Breast epithelium (tissue), 4 donors: ENCODE measurements around the gene SMAD1. TPM values are rescaled to one million over a fixed set of nuclear protein-coding genes. Genes with fewer than 3 reads are reported as not detected.

Experiments used
- DNase-seq, 2 donors: peaks; one replicate each; pipeline ENCODE4 v3.0.0-alpha.2; 2019; ENCODE audit warnings: low spot score in 2 of 2
- H3K27ac ChIP-seq, 2 donors: fragments of 200-600 bp; sonication (generic) in 1 of 2; one replicate each; pipeline ENCODE4 v1.5.1; 2016 to 2019; ENCODE audit warnings: mild to moderate bottlenecking in 1 of 2
- H3K27me3 ChIP-seq, 2 donors: fragments of 200-600 bp; sonication (generic) in 1 of 2; one replicate each; pipeline versions ENCODE4 v1.5.1 to v1.6.0; 2017 to 2019; ENCODE audit warnings: control low read depth in 1 of 2, mild to moderate bottlenecking in 1 of 2
- H3K36me3 ChIP-seq: fragments of 200-600 bp; one replicate; pipeline ENCODE4 v1.5.1; 2019
- H3K4me1 ChIP-seq, 2 donors: fragments of 200-600 bp; sonication (generic); one replicate each; pipeline ENCODE4 v1.5.1; 2016 to 2019; ENCODE audit warnings: control low read depth in 1 of 2
- H3K4me3 ChIP-seq, 3 donors: fragments of 200-600 bp; sonication (generic); 1 replicate in 2 of 3; 2 replicates in 1 of 3; pipeline ENCODE4 v1.5.1; 2016 to 2019; ENCODE audit warnings: mild to moderate bottlenecking in 3 of 3, moderate library complexity in 2 of 3
- H3K9me3 ChIP-seq, 2 donors: fragments of 200-600 bp; sonication (generic) in 1 of 2; one replicate each; pipeline ENCODE4 v1.5.1; 2016 to 2019; ENCODE audit warnings: control low read depth in 1 of 2
- POLR2A ChIP-seq: fragments of 450-650 bp; IDR thresholded peaks from one replicate; pipeline ENCODE4 v1.6.1; 2016; ENCODE audit warnings: antibody characterized with exemption, mild to moderate bottlenecking, moderate library complexity
- POLR2AphosphoS5 ChIP-seq, 3 donors: sonication (generic); formaldehyde crosslinking; IDR thresholded peaks; one replicate each; pipeline ENCODE4 v1.6.1; 2017; ENCODE audit warnings: antibody characterized with exemption in 3 of 3
- intact Hi-C: fragments of 100-400 bp; cut with DNase I; formaldehyde crosslinking; loops from one replicate; pipeline ENCODE4 v1.15.1; 2023; ENCODE audit warnings: low total_unique reads
- total RNA-seq, 3 donors: library from RNA; depleted of rRNA; stranded (reverse); fragments of >200 nt; gene quantifications; one replicate each; pipeline ENCODE4 v1.1.0, GENCODE V29; 2016
- TF ChIP-seq, protein P1 (sequence below), 3 donors: fragments of 450-650 bp; IDR thresholded peaks; one replicate each; pipeline ENCODE4 v1.5.1; 2016 to 2017; ENCODE audit warnings: antibody characterized with exemption in 3 of 3, mild to moderate bottlenecking in 3 of 3, moderate library complexity in 3 of 3

SMAD1 gene
- total RNA-seq, 3 donors from 2014 or later: 19.5 to 62.8 (median 43.6) TPM

- Histone ChIP-seq H3K4me1 (peaks cover 0 to 6% of the 10 kb centered on the region in 2 donors), H3K27ac (peak overlapping the region; percentile 99 to 100), H3K4me3 (peak overlapping the region; percentile 97 to 99 (median 97)), H3K27me3 (no peaks in the 10 kb centered on the region), H3K9me3 (no peaks in the 10 kb centered on the region), H3K36me3 (no peaks in the 10 kb centered on the region)
- intact Hi-C loops: no loop called here
- peak; percentile 55 to 57 for DNase-seq
- TF ChIP-seq, protein P1, sequence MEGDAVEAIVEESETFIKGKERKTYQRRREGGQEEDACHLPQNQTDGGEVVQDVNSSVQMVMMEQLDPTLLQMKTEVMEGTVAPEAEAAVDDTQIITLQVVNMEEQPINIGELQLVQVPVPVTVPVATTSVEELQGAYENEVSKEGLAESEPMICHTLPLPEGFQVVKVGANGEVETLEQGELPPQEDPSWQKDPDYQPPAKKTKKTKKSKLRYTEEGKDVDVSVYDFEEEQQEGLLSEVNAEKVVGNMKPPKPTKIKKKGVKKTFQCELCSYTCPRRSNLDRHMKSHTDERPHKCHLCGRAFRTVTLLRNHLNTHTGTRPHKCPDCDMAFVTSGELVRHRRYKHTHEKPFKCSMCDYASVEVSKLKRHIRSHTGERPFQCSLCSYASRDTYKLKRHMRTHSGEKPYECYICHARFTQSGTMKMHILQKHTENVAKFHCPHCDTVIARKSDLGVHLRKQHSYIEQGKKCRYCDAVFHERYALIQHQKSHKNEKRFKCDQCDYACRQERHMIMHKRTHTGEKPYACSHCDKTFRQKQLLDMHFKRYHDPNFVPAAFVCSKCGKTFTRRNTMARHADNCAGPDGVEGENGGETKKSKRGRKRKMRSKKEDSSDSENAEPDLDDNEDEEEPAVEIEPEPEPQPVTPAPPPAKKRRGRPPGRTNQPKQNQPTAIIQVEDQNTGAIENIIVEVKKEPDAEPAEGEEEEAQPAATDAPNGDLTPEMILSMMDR (IDR thresholded peaks at IDR 0.05): no peak
- TF ChIP-seq POLR2AphosphoS5 (IDR thresholded peaks at IDR 0.05) (peak; percentile 11 to 57 (median 24)), POLR2A (peak; percentile 30)
Observed at GRCh38 chr4:145482209-145483037, 770 bp downstream of the SMAD1 start.

GRCh38 chr4:145483514-145483913 lies 1.9 kb downstream of the SMAD1 start:
- Histone ChIP-seq H3K4me1 (peaks cover 0 to 10% of the 10 kb centered on the region in 2 donors), H3K9me3 (no peaks in the 10 kb centered on the region), H3K36me3 (no peaks in the 10 kb centered on the region), H3K4me3 (peak overlapping the region; percentile 97 to 99 (median 97)), H3K27me3 (no peaks in the 10 kb centered on the region), H3K27ac (peak overlapping the region; percentile 99 to 100)
- no peak for DNase-seq
- intact Hi-C loops: no loop called here
- TF ChIP-seq POLR2AphosphoS5 (IDR thresholded peaks at IDR 0.05): no peak
- no peak for TF ChIP-seq POLR2A
- TF ChIP-seq, protein P1 (IDR thresholded peaks at IDR 0.05): no peak

- intact Hi-C loops: no loop called here
- peak overlapping the region in 1 of 2 donors; percentile 11 for H3K27ac ChIP-seq
- peaks cover 0 to 10% of the 10 kb centered on the region in 2 donors for H3K4me1 ChIP-seq
Observed at GRCh38 chr4:145484225-145484846, 2.7 kb downstream of the SMAD1 start.

DNA sequence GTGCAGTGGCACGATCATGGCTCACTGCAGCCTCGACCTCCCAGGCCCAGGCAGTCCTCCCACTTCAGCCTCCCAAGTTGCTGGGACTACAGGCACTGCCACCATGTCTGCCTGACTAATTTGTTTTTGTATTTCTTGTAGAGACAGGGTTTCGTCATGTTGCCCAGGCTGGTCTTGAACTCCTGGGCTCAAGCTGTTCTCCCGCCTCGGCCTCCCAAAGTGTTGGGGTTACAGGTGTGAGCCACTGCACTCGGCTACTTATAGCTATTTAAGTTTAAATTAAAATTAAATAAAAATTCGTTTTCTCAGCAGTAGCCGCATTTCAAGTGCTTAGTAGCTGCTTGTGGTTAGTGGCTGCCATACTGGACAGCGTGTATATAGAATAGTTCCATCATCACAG lies 3.5 kb downstream of the SMAD1 start:
- Histone ChIP-seq H3K9me3 (no peaks in the 10 kb centered on the region), H3K4me1 (peaks cover 0 to 10% of the 10 kb centered on the region in 2 donors), H3K4me3 (no peak overlapping the region), H3K27me3 (no peaks in the 10 kb centered on the region), H3K36me3 (no peaks in the 10 kb centered on the region), H3K27ac (no peak overlapping the region)
- DNase-seq: no peak
- intact Hi-C loops: no loop called here
- TF ChIP-seq POLR2AphosphoS5 (IDR thresholded peaks at IDR 0.05) (no peak), POLR2A (no peak)
- TF ChIP-seq, protein P1 (IDR thresholded peaks at IDR 0.05): no peak

More at GRCh38 chr4:145484225-145484846, 2.7 kb downstream of the SMAD1 start:
- Histone ChIP-seq H3K4me3 (peak overlapping the region; percentile 97 to 99 (median 97)), H3K27me3 (no peaks in the 10 kb centered on the region), H3K36me3 (no peaks in the 10 kb centered on the region), H3K9me3 (no peaks in the 10 kb centered on the region)
- TF ChIP-seq, protein P1 (IDR thresholded peaks at IDR 0.05): no peak
- no peak for TF ChIP-seq POLR2A
- no peak for DNase-seq

- Histone ChIP-seq H3K36me3 (no peaks in the 10 kb centered on the region), H3K4me3 (no peak overlapping the region), H3K9me3 (no peaks in the 10 kb centered on the region), H3K27ac (no peak overlapping the region), H3K27me3 (no peaks in the 10 kb centered on the region), H3K4me1 (peaks cover 0 to 10% of the 10 kb centered on the region in 2 donors)
- TF ChIP-seq, protein P1 (IDR thresholded peaks at IDR 0.05): no peak
- TF ChIP-seq POLR2A (no peak), POLR2AphosphoS5 (IDR thresholded peaks at IDR 0.05) (no peak)
- no peak for DNase-seq
- intact Hi-C loops: no loop called here
Observed at GRCh38 chr4:145486603-145487002, 5.0 kb downstream of the SMAD1 start.
